HEK293 (cell line): ENCODE results near the gene PRRT2.
A peak's percentile ranks its signal among the peaks of the same experiment; 100 is the strongest.

Source experiments
- CTCF ChIA-PET: fragments of 350-600 bp; formaldehyde crosslinking; extraction: SDS; loops from one replicate; lab custom pipeline; 2021; ENCODE audit warnings: antibody characterized with exemption; lab: Yijun Ruan, JAX
- POLR2A ChIA-PET: fragments of 300-600 bp; formaldehyde crosslinking; extraction: SDS; loops from one replicate; lab custom pipeline; 2020; ENCODE audit warnings: antibody characterized with exemption, inconsistent platforms; lab: Yijun Ruan, JAX
- H3K27ac ChIP-seq: fragments of 200-500 bp; sonication (Bioruptor generic); 2 replicates; pipeline ENCODE4 v1.5.1; 2014; ENCODE audit warnings: low read depth, low read length, control low read depth, inconsistent platforms; ENCODE audit errors: extremely low read depth
- H3K36me3 ChIP-seq, 2 experiments: fragments of 200-500 bp in 1 of 2; sonication (Bioruptor generic) in 1 of 2; 1 replicate in 1 of 2; 2 replicates in 1 of 2; pipeline ENCODE4 v1.5.1; 2014 to 2017; ENCODE audit warnings: inconsistent platforms in 2 of 2, low read length in 2 of 2; ENCODE audit not compliant: control insufficient read depth in 2 of 2, insufficient read depth in 1 of 2
- H3K4me1 ChIP-seq: fragments of 200-500 bp; sonication (Bioruptor generic); 2 replicates; pipeline ENCODE4 v1.5.1; 2014; ENCODE audit warnings: mild to moderate bottlenecking, low read length, inconsistent platforms; ENCODE audit not compliant: control insufficient read depth, insufficient read depth
- H3K4me3 ChIP-seq: 2 replicates; pipeline ENCODE4 v1.5.1; 2011; ENCODE audit warnings: low read depth, mild to moderate bottlenecking, control low read depth, low read length, moderate library complexity
- H3K9me3 ChIP-seq: fragments of 200-500 bp; sonication (Bioruptor generic); 2 replicates; pipeline ENCODE4 v1.5.1; 2014; ENCODE audit warnings: low read depth, low read length, inconsistent platforms; ENCODE audit not compliant: control insufficient read depth, insufficient read depth
- ELK4 ChIP-seq: IDR thresholded peaks from 2 replicates; pipeline ENCODE4 v1.6.1; 2011; ENCODE audit warnings: mild to moderate bottlenecking, low read depth, low read length, borderline replicate concordance
- GFI1B ChIP-seq: fragments of 450-650 bp; formaldehyde crosslinking; IDR thresholded peaks from 2 replicates; pipeline ENCODE4 v1.5.1; 2016; ENCODE audit warnings: missing biosample characterization, missing genetic modification characterization
- GLI4 ChIP-seq: fragments of 450-650 bp; formaldehyde crosslinking; IDR thresholded peaks from 2 replicates; pipeline ENCODE4 v1.5.1; 2016; ENCODE audit warnings: missing biosample characterization, missing genetic modification characterization
- KLF10 ChIP-seq: fragments of 450-650 bp; IDR thresholded peaks from 2 replicates; pipeline ENCODE4 v1.5.1; 2018; ENCODE audit warnings: missing biosample characterization, mild to moderate bottlenecking, missing genetic modification characterization
- OSR2 ChIP-seq: fragments of 450-650 bp; formaldehyde crosslinking; IDR thresholded peaks from 2 replicates; pipeline ENCODE4 v1.5.1; 2016; ENCODE audit warnings: missing biosample characterization, missing genetic modification characterization
- PBX3 ChIP-seq: sonication (generic); formaldehyde crosslinking; IDR thresholded peaks from 2 replicates; pipeline ENCODE4 v1.8.1; 2022; ENCODE audit warnings: mild to moderate bottlenecking, moderate library complexity, missing genetic modification reagents
- ZBTB49 ChIP-seq: fragments of 450-650 bp; formaldehyde crosslinking; IDR thresholded peaks from 2 replicates; pipeline ENCODE4 v1.5.1; 2016; ENCODE audit warnings: missing biosample characterization, missing genetic modification characterization, low read depth
- ZBTB7A ChIP-seq: fragments of 450-650 bp; formaldehyde crosslinking; IDR thresholded peaks from 2 replicates; pipeline ENCODE4 v1.5.1; 2016; ENCODE audit warnings: low read depth, missing biosample characterization, missing genetic modification characterization
- ZFHX2 ChIP-seq: fragments of 450-650 bp; formaldehyde crosslinking; conservative IDR thresholded peaks from 2 replicates; pipeline ENCODE4 v1.5.1; 2016; ENCODE audit warnings: missing biosample characterization, missing genetic modification characterization
- ZNF133 ChIP-seq: fragments of 450-650 bp; formaldehyde crosslinking; IDR thresholded peaks from 2 replicates; pipeline ENCODE4 v1.5.1; 2016; ENCODE audit warnings: missing biosample characterization, missing genetic modification characterization
- ZNF214 ChIP-seq: fragments of 450-650 bp; formaldehyde crosslinking; IDR thresholded peaks from 2 replicates; pipeline ENCODE4 v1.5.1; 2017; ENCODE audit warnings: missing biosample characterization, mild to moderate bottlenecking, missing genetic modification characterization, borderline replicate concordance
- ZNF266 ChIP-seq: fragments of 450-650 bp; formaldehyde crosslinking; IDR thresholded peaks from 2 replicates; pipeline ENCODE4 v1.5.1; 2016; ENCODE audit warnings: missing biosample characterization, missing genetic modification characterization, low read depth
- ZNF350 ChIP-seq: fragments of 450-650 bp; formaldehyde crosslinking; IDR thresholded peaks from 2 replicates; pipeline ENCODE4 v1.5.0; 2017; ENCODE audit warnings: missing biosample characterization, mild to moderate bottlenecking, missing genetic modification characterization
- ZNF423 ChIP-seq: fragments of 450-650 bp; formaldehyde crosslinking; IDR thresholded peaks from 2 replicates; pipeline ENCODE4 v1.5.1; 2016; ENCODE audit warnings: missing biosample characterization, missing genetic modification characterization
- ZNF624 ChIP-seq: fragments of 450-650 bp; formaldehyde crosslinking; IDR thresholded peaks from 2 replicates; pipeline ENCODE4 v1.5.1; 2017; ENCODE audit warnings: missing biosample characterization, missing genetic modification characterization
- ZNF677 ChIP-seq: fragments of 450-650 bp; IDR thresholded peaks from 2 replicates; pipeline ENCODE4 v1.5.0; 2018; ENCODE audit warnings: missing biosample characterization, mild to moderate bottlenecking, missing genetic modification characterization, moderate library complexity
- ZNF776 ChIP-seq: fragments of 450-650 bp; formaldehyde crosslinking; IDR thresholded peaks from 2 replicates; pipeline ENCODE4 v1.5.0; 2017; ENCODE audit warnings: missing biosample characterization, missing genetic modification characterization, borderline replicate concordance
- ZSCAN18 ChIP-seq: fragments of 450-650 bp; formaldehyde crosslinking; IDR thresholded peaks from 2 replicates; pipeline ENCODE4 v1.5.1; 2016; ENCODE audit warnings: missing biosample characterization, missing genetic modification characterization
- ZSCAN5A ChIP-seq: fragments of 450-650 bp; formaldehyde crosslinking; IDR thresholded peaks from 2 replicates; pipeline ENCODE4 v1.5.1; 2016; ENCODE audit warnings: missing biosample characterization, missing genetic modification characterization

PRRT2 gene

GRCh38 chr16:29809031-29809747 lies 2.8 kb upstream of the PRRT2 start:
- Histone ChIP-seq H3K4me3 (peak overlapping the region; percentile 67), H3K27ac (peak overlapping the region; percentile 100), H3K4me1 (peaks cover 14% of the 10 kb centered on the region), H3K36me3 (peaks cover 0 to 38% of the 10 kb centered on the region in 2 experiments; a peak in 2 of 3 replicates), H3K9me3 (no peaks in the 10 kb centered on the region)
- ChIA-PET POLR2A (interaction anchor here (1.0 to 4.0 kb wide), 5 partner anchors 10 to 152 kb away, joined by 3 to 106 read pairs (median 9); partner anchors contain the start of genes KIF22, MVP, PAGR1 and TMEM219), CTCF (interaction anchor here (1.5 to 3.0 kb wide), 3 partner anchors 10 to 108 kb away, joined by 3 to 23 read pairs (median 13); partner anchors contain the start of gene MVP)
- TF ChIP-seq ZNF423 (tag by site-specific recombination) = no peak
- no peak for TF ChIP-seq ZBTB49
- no peak for TF ChIP-seq ZSCAN18 (tag by site-specific recombination)
- no peak for TF ChIP-seq ELK4
- no peak for TF ChIP-seq ZNF133 (tag by site-specific recombination)

- Histone ChIP-seq H3K4me3 (no peak overlapping the region; the same call in 1 of the 2 replicates), H3K4me1 (peaks cover 7% of the 10 kb centered on the region), H3K36me3 (peaks cover 0 to 36% of the 10 kb centered on the region in 2 experiments; a peak in 2 of 3 replicates), H3K9me3 (no peaks in the 10 kb centered on the region), H3K27ac (peak overlapping the region; percentile 100)
- no peak for TF ChIP-seq GFI1B (tag by site-specific recombination)
- no peak for TF ChIP-seq KLF10 (tag by site-specific recombination)
- TF ChIP-seq ZSCAN5A = no peak
- TF ChIP-seq GLI4 = no peak
- no peak for TF ChIP-seq ZNF624 (tag by site-specific recombination)
- CTCF ChIA-PET = interaction anchor here (0.6 to 2.9 kb wide), 4 partner anchors 9 to 1175 kb away, joined by 4 to 13 read pairs (median 8); partner anchors contain the start of gene MVP
- POLR2A ChIA-PET = interaction anchor here (0.8 to 2.4 kb wide), 7 partner anchors 10 to 1236 kb away, joined by 3 to 10 read pairs (median 4); partner anchors contain the start of genes CDIPT, KIF22, MVP and TAOK2
Measured at GRCh38 chr16:29809850-29810698, 1.9 kb upstream of the PRRT2 start.

GRCh38 chr16:29810699-29811169 lies 1.3 kb upstream of the PRRT2 start:
- ChIA-PET POLR2A (interaction anchor here (0.8 to 2.4 kb wide), 10 partner anchors 9 to 1235 kb away, joined by 3 to 10 read pairs (median 4); partner anchors contain the start of genes CDIPT, KIF22, MVP and TAOK2), CTCF (interaction anchor here (0.6 to 1.6 kb wide), 3 partner anchors 38 to 1174 kb away, joined by 4 to 9 read pairs (median 6); no protein-coding TSS in a partner anchor)
- TF ChIP-seq ZBTB7A (tag by site-specific recombination) = no peak
- TF ChIP-seq OSR2 (tag by site-specific recombination) = no peak
- no peak for TF ChIP-seq ZNF677 (tag by site-specific recombination)
- TF ChIP-seq ZNF266 (tag by site-specific recombination) = no peak
- TF ChIP-seq ZFHX2 (tag by site-specific recombination) = no peak
- no peak for TF ChIP-seq ZNF350 (tag by site-specific recombination)
- TF ChIP-seq PBX3 (CRISPR knock-in tag) = no peak
- TF ChIP-seq ZNF214 = no peak
- TF ChIP-seq ZNF776 (tag by site-specific recombination) = no peak

More at GRCh38 chr16:29810699-29811169, 1.3 kb upstream of the PRRT2 start:
- Histone ChIP-seq H3K36me3 (peaks cover 0 to 36% of the 10 kb centered on the region in 2 experiments; a peak in 2 of 3 replicates), H3K9me3 (no peaks in the 10 kb centered on the region), H3K27ac (peak overlapping the region; percentile 100), H3K4me3 (no peak overlapping the region), H3K4me1 (peaks cover 11% of the 10 kb centered on the region)
